Body of pancreas (tissue), 4 donors: Measurements from ENCODE around the gene ANKRD36C.
"Not testable (repeated sequence)": the region's sequence is repeated elsewhere in the genome, so short reads cannot be mapped to it uniquely, and the experiment has no call there.

Source experiments
- CTCF ChIP-seq, 7 experiments: fragments of 450-650 bp in 4 of 7; fragments of 200-600 bp in 3 of 7; sonication (generic) in 3 of 7; IDR thresholded peaks; one replicate each; pipeline ENCODE4 v1.5.1; 2016 to 2019; ENCODE audit warnings: antibody characterized with exemption in 7 of 7
- POLR2A ChIP-seq, 3 donors: fragments of 450-650 bp; IDR thresholded peaks; one replicate each; pipeline ENCODE4 v1.6.1; 2016; ENCODE audit warnings: antibody characterized with exemption in 3 of 3, mild to moderate bottlenecking in 2 of 3

GRCh38 chr2:95930740-95931139 is 60.9 kb downstream of the ANKRD36C start:
- TF ChIP-seq CTCF, POLR2A (IDR thresholded peaks at IDR 0.05): not testable (repeated sequence)
